ENCODE results near the gene KLHL29. TPM values are rescaled to one million over a fixed set of nuclear protein-coding genes. Genes with fewer than 3 reads are reported as not detected.

Gene KLHL29
- total RNA-seq, 1 donor from 2014 or later, result 12.9 TPM

DNA sequence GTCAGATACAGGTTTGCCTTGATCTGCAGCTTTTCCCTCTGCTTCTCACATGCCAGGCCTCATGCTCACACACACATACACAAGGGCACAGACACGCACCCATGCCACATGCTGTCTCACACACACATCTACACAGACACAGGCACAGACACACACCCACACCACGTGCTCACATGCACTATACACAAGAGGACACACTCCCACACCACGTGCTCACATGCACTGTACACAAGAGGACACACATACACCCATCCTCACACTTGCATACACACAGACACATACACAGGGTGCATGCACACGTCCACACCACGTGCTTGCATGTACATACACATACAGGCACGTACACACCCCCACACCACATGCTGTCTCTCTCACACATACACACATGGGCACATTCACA, 288.1 kb downstream of the KLHL29 start:
- Histone ChIP-seq H3K9me3 (no peaks in the 10 kb centered on the region), H3K27ac (no peak overlapping the region), H3K4me3 (no peak overlapping the region), H3K4me1 (no peaks in the 10 kb centered on the region), H3K36me3 (no peaks in the 10 kb centered on the region), H3K27me3 (ENCODE audit: low read depth) (no peaks in the 10 kb centered on the region)
- DNase-seq, result no peak
- no peak for ATAC-seq
- TF ChIP-seq, protein P1, sequence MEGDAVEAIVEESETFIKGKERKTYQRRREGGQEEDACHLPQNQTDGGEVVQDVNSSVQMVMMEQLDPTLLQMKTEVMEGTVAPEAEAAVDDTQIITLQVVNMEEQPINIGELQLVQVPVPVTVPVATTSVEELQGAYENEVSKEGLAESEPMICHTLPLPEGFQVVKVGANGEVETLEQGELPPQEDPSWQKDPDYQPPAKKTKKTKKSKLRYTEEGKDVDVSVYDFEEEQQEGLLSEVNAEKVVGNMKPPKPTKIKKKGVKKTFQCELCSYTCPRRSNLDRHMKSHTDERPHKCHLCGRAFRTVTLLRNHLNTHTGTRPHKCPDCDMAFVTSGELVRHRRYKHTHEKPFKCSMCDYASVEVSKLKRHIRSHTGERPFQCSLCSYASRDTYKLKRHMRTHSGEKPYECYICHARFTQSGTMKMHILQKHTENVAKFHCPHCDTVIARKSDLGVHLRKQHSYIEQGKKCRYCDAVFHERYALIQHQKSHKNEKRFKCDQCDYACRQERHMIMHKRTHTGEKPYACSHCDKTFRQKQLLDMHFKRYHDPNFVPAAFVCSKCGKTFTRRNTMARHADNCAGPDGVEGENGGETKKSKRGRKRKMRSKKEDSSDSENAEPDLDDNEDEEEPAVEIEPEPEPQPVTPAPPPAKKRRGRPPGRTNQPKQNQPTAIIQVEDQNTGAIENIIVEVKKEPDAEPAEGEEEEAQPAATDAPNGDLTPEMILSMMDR (IDR thresholded peaks at IDR 0.05), result no peak
- intact Hi-C loops (cut with DNase I), result no loop called here

DNA sequence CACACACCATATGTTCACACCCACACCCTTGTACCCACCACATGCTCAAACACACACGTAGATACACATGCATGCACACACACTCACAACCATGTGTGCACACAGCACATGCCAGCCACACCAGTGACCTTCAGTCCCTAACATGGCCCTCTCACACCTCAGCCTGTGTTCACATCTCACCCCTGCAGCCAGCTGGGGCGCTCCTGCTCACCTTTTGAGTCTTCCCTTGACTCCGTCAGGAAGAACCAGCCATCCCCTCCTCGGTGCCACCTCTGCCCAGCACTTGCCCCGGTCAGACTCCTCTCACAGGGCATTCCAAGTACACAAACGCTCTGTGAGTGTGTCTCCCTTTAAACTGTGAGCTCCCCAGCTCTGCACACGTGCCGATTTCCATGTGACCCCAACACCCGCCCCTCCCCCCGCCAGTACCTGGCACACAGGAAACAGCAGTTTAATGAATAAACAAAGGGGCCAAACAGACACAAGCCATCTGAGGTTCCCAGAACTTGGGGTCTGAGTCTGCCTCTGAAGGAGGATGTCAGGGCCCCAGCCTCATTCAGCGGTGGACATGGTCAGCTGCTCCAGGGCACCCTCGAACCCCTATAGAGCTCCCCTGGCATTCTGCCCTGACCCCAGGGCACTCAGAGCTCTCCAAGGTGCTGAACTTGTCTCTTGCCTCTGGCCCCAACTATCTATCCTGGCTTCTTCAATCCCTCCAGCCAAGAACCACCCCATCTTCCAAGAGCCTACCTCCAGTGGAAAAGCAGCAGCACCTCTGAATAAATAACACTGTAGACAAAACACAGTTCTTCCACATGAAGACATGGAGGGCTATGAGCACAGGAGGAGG, 289.1 kb downstream of the KLHL29 start:
- no peak for DNase-seq
- H3K27ac ChIP-seq, result no peak overlapping the region
- TF ChIP-seq, protein P1 (IDR thresholded peaks at IDR 0.05), result no peak
- no peaks in the 10 kb centered on the region for H3K36me3 ChIP-seq
- intact Hi-C loops (cut with DNase I), result no loop called here
- H3K9me3 ChIP-seq, result no peaks in the 10 kb centered on the region
- H3K4me1 ChIP-seq, result no peaks in the 10 kb centered on the region
- no peak for ATAC-seq
- H3K27me3 ChIP-seq (ENCODE audit: low read depth), result no peaks in the 10 kb centered on the region
- H3K4me3 ChIP-seq, result no peak overlapping the region

GRCh38 chr2:23675506-23675905, 290.5 kb downstream of the KLHL29 start:
- TF ChIP-seq, protein P1 (IDR thresholded peaks at IDR 0.05), result no peak
- Histone ChIP-seq H3K27me3 (ENCODE audit: low read depth) (no peaks in the 10 kb centered on the region), H3K4me3 (no peak overlapping the region), H3K36me3 (no peaks in the 10 kb centered on the region), H3K9me3 (no peaks in the 10 kb centered on the region), H3K4me1 (no peaks in the 10 kb centered on the region), H3K27ac (no peak overlapping the region)
- ATAC-seq, result no peak
- no peak for DNase-seq
- intact Hi-C loops (cut with DNase I), result no loop called here

- DNase-seq (no peak), ATAC-seq (no peak)
- no peak overlapping the region for H3K27ac ChIP-seq
- no peak overlapping the region for H3K4me3 ChIP-seq
- H3K36me3 ChIP-seq, result no peaks in the 10 kb centered on the region
- TF ChIP-seq, protein P1 (IDR thresholded peaks at IDR 0.05), result no peak
- no peaks in the 10 kb centered on the region for H3K9me3 ChIP-seq
- intact Hi-C loops (cut with DNase I), result no loop called here
- no peaks in the 10 kb centered on the region for H3K4me1 ChIP-seq
- no peaks in the 10 kb centered on the region for H3K27me3 ChIP-seq (ENCODE audit: low read depth)
Measured at GRCh38 chr2:23677836-23678235, 292.9 kb downstream of the KLHL29 start.

DNA sequence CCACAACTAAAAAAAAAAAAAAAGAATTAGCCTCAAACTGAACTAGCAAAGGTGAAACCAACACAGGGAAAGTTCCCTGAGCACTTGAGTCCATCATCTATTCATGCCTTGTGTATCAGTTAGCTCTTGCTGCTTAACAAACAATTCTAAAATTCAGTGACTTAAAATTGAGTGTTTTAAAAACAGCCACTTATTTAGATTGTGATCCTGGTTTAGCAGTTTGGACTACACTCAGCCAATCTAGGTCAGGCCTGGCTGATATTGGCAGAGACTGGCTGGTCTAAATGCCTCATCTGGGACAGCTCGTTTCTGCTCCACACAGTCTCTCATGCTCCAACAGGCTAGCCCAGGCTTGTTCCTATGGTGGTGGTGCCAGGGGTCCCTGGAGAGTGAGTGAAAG, 294.1 kb downstream of the KLHL29 start:
- no peak overlapping the region for H3K4me3 ChIP-seq
- TF ChIP-seq, protein P1 (IDR thresholded peaks at IDR 0.05), result no peak
- ATAC-seq (no peak), DNase-seq (no peak)
- no peaks in the 10 kb centered on the region for H3K27me3 ChIP-seq (ENCODE audit: low read depth)
- intact Hi-C loops (cut with DNase I), result no loop called here
- no peak overlapping the region for H3K27ac ChIP-seq
- H3K9me3 ChIP-seq, result no peaks in the 10 kb centered on the region
- no peaks in the 10 kb centered on the region for H3K4me1 ChIP-seq
- H3K36me3 ChIP-seq, result no peaks in the 10 kb centered on the region
